ENCODE measurements around the gene SMIM24.

The SMIM24 gene

GRCh38 chr19:3475449-3475848 is 4.9 kb downstream of the SMIM24 start:
- no peaks in the 10 kb centered on the region for H3K36me3 ChIP-seq (ENCODE audit: control insufficient read depth, insufficient read depth, low read length)
- H3K4me3 ChIP-seq (replicated peaks; ENCODE audit: low read depth, low read length): no peak overlapping the region
- no peak for DNase-seq (ENCODE audit: extremely low read depth, insufficient read length)
- no peak for TF ChIP-seq CTCF (IDR thresholded peaks at IDR 0.05; ENCODE audit: insufficient read depth, low read length, poor library complexity, severe bottlenecking)
- no peaks in the 10 kb centered on the region for H3K27me3 ChIP-seq (replicated peaks; ENCODE audit: control insufficient read depth, insufficient read depth, low read length)

GRCh38 chr19:3474614-3475013 is 5.7 kb downstream of the SMIM24 start:
- Histone ChIP-seq H3K27me3 (replicated peaks; ENCODE audit: control insufficient read depth, insufficient read depth, low read length) (no peaks in the 10 kb centered on the region), H3K4me3 (replicated peaks; ENCODE audit: low read depth, low read length) (no peak overlapping the region), H3K36me3 (ENCODE audit: control insufficient read depth, insufficient read depth, low read length) (no peaks in the 10 kb centered on the region)
- DNase-seq (ENCODE audit: extremely low read depth, insufficient read length): no peak
- TF ChIP-seq CTCF (IDR thresholded peaks at IDR 0.05; ENCODE audit: insufficient read depth, low read length, poor library complexity, severe bottlenecking): no peak

- DNase-seq (ENCODE audit: extremely low read depth, insufficient read length): no peak
- H3K27me3 ChIP-seq (replicated peaks; ENCODE audit: control insufficient read depth, insufficient read depth, low read length): no peaks in the 10 kb centered on the region
- no peak for TF ChIP-seq CTCF (IDR thresholded peaks at IDR 0.05; ENCODE audit: insufficient read depth, low read length, poor library complexity, severe bottlenecking)
These were observed 6.3 kb downstream of the SMIM24 start for GRCh38 chr19:3474010-3474409.

GRCh38 chr19:3471954-3472655 is 8.2 kb downstream of the SMIM24 start:
- no peak for DNase-seq (ENCODE audit: extremely low read depth, insufficient read length)
- TF ChIP-seq CTCF (IDR thresholded peaks at IDR 0.05; ENCODE audit: insufficient read depth, low read length, poor library complexity, severe bottlenecking): peak; percentile 89
- H3K27me3 ChIP-seq (replicated peaks; ENCODE audit: control insufficient read depth, insufficient read depth, low read length): no peaks in the 10 kb centered on the region

More at GRCh38 chr19:3474010-3474409, 6.3 kb downstream of the SMIM24 start:
- no peak overlapping the region for H3K4me3 ChIP-seq (replicated peaks; ENCODE audit: low read depth, low read length)
- no peaks in the 10 kb centered on the region for H3K36me3 ChIP-seq (ENCODE audit: control insufficient read depth, insufficient read depth, low read length)

GRCh38 chr19:3470500-3471128 is 9.7 kb downstream of the SMIM24 start:
- TF ChIP-seq CTCF (IDR thresholded peaks at IDR 0.05; ENCODE audit: insufficient read depth, low read length, poor library complexity, severe bottlenecking): no peak
- Histone ChIP-seq H3K27me3 (replicated peaks; ENCODE audit: control insufficient read depth, insufficient read depth, low read length) (no peaks in the 10 kb centered on the region), H3K36me3 (ENCODE audit: control insufficient read depth, insufficient read depth, low read length) (no peaks in the 10 kb centered on the region), H3K4me3 (replicated peaks; ENCODE audit: low read depth, low read length) (no peak overlapping the region)
- DNase-seq (ENCODE audit: extremely low read depth, insufficient read length): no peak

More at GRCh38 chr19:3471954-3472655, 8.2 kb downstream of the SMIM24 start:
- no peak overlapping the region for H3K4me3 ChIP-seq (replicated peaks; ENCODE audit: low read depth, low read length)
- no peaks in the 10 kb centered on the region for H3K36me3 ChIP-seq (ENCODE audit: control insufficient read depth, insufficient read depth, low read length)
